H1 (cell line): ENCODE data around the gene ANAPC15. TPM values are rescaled to one million over a fixed set of nuclear protein-coding genes. Genes with fewer than 3 reads are reported as not detected.
A peak's percentile ranks its signal among the peaks of the same experiment; 100 is the strongest.

Experiments used
- CTCF ChIA-PET: fragments of 300-600 bp; sonication (Branson Sonifier 250); formaldehyde crosslinking; loops from one replicate; lab custom pipeline; 2021; ENCODE audit not compliant: partially characterized antibody; lab: Charles Lee
- POLR2A ChIA-PET: fragments of 300-600 bp; sonication (Branson Sonifier 250); formaldehyde crosslinking; loops from one replicate; lab custom pipeline; 2021; ENCODE audit warnings: inconsistent platforms; ENCODE audit not compliant: partially characterized antibody; lab: Charles Lee
- DNase-seq, 2 experiments: peaks; one replicate each; pipeline versions ENCODE4 v3.0.0 to v3.0.0-alpha.2; 2010 to 2022; ENCODE audit warnings: low spot score in 2 of 2, low read depth in 1 of 2, mixed read lengths in 1 of 2
- FAIRE-seq: peaks from 2 replicates; lab custom pipeline; 2011; peaks lifted over from hg19 to GRCh38; lab: Jason Lieb, UNC
- H2AFZ ChIP-seq: 2 replicates; pipeline ENCODE4 v1.8.1; 2012; ENCODE audit warnings: low read length, inconsistent platforms
- H2AK5ac ChIP-seq: 2 replicates; pipeline ENCODE4 v1.6.1; 2013; ENCODE audit warnings: low read depth, low read length
- H2BK120ac ChIP-seq: replicated peaks from 2 replicates; pipeline ENCODE3; 2013; ENCODE audit warnings: low read depth, low read length, inconsistent platforms
- H2BK12ac ChIP-seq: 2 replicates; pipeline ENCODE4 v1.6.1; 2013; ENCODE audit warnings: low read depth, low read length
- H2BK15ac ChIP-seq: 2 replicates; pipeline ENCODE4 v1.6.1; 2013; ENCODE audit warnings: low read length
- H2BK20ac ChIP-seq: 2 replicates; pipeline ENCODE4 v1.6.1; 2013; ENCODE audit warnings: low read length
- H2BK5ac ChIP-seq: 2 replicates; pipeline ENCODE4 v1.6.1; 2013; ENCODE audit warnings: low read depth, low read length
- H3K14ac ChIP-seq: 2 replicates; pipeline ENCODE4 v1.6.1; 2013; ENCODE audit warnings: inconsistent platforms; ENCODE audit not compliant: insufficient read length
- H3K18ac ChIP-seq: 2 replicates; pipeline ENCODE4 v1.6.1; 2013; ENCODE audit warnings: low read length; ENCODE audit errors: extremely low read depth
- H3K23ac ChIP-seq: 2 replicates; pipeline ENCODE4 v1.6.1; 2013; ENCODE audit warnings: inconsistent platforms; ENCODE audit not compliant: insufficient read length
- H3K23me2 ChIP-seq: 2 replicates; pipeline ENCODE4 v1.6.1; 2013; ENCODE audit warnings: low read depth, low read length
- H3K27ac ChIP-seq: 2 replicates; pipeline ENCODE4 v1.6.1; 2011; ENCODE audit warnings: low read depth, low read length, inconsistent platforms
- H3K27me3 ChIP-seq, 4 experiments: replicated peaks in 1 of 4; 1 replicate in 1 of 4; 2 replicates in 3 of 4; pipeline versions ENCODE4 v1.6.1 to v1.8.1; 2011 to 2013; ENCODE audit warnings: low read length in 3 of 4, mild to moderate bottlenecking in 3 of 4, inconsistent platforms in 2 of 4, mixed read lengths in 2 of 4, moderate library complexity in 1 of 4; ENCODE audit not compliant: control insufficient read depth in 3 of 4, insufficient read depth in 3 of 4; ENCODE audit errors: extremely low read depth in 1 of 4
- H3K36me3 ChIP-seq, 4 experiments: 2 replicates each; pipeline versions ENCODE4 v1.6.1 to v1.8.1; 2011 to 2013; ENCODE audit warnings: mild to moderate bottlenecking in 4 of 4, low read length in 3 of 4, moderate library complexity in 2 of 4, control low read depth in 1 of 4, inconsistent platforms in 1 of 4; ENCODE audit not compliant: insufficient read depth in 4 of 4, control insufficient read depth in 2 of 4
- H3K4ac ChIP-seq: replicated peaks from 2 replicates; pipeline ENCODE3; 2013; ENCODE audit warnings: low read length, low read depth, mixed read lengths, inconsistent platforms; ENCODE audit not compliant: insufficient read length
- H3K4me1 ChIP-seq, 4 experiments: replicated peaks in 1 of 4; 1 replicate in 1 of 4; 2 replicates in 3 of 4; pipeline versions ENCODE4 v1.6.1 to v1.8.1; 2011 to 2013; ENCODE audit warnings: low read length in 3 of 4, inconsistent platforms in 2 of 4, mixed read lengths in 1 of 4; ENCODE audit not compliant: insufficient read depth in 4 of 4, control insufficient read depth in 3 of 4
- H3K4me2 ChIP-seq, 2 experiments: 2 replicates each; pipeline versions ENCODE4 v1.6.1 to v1.8.1; 2011 to 2013; ENCODE audit warnings: low read depth in 2 of 2, low read length in 2 of 2, control low read depth in 1 of 2, inconsistent platforms in 1 of 2, mild to moderate bottlenecking in 1 of 2; ENCODE audit not compliant: insufficient read depth in 1 of 2
- H3K4me3 ChIP-seq, 4 experiments: fragments of 200-600, 300-600 bp in 1 of 4; sonication (generic), shearing (Covaris generic), sonication (Bioruptor Twin) in 1 of 4; 2 replicates each; pipeline versions ENCODE4 v1.5.1 to v1.8.1; 2011 to 2016; ENCODE audit warnings: low read length in 4 of 4, low read depth in 3 of 4, control low read depth in 2 of 4, inconsistent platforms in 2 of 4, mild to moderate bottlenecking in 2 of 4, mixed read lengths in 1 of 4, moderate library complexity in 1 of 4; ENCODE audit not compliant: insufficient read depth in 2 of 4; ENCODE audit errors: extremely low read depth in 1 of 4
- H3K56ac ChIP-seq: replicated peaks from 2 replicates; pipeline ENCODE3; 2013; ENCODE audit warnings: low read depth, mild to moderate bottlenecking, mixed read lengths, low read length, inconsistent platforms; ENCODE audit not compliant: insufficient read length
- H3K79me1 ChIP-seq: 2 replicates; pipeline ENCODE4 v1.6.1; 2013; ENCODE audit warnings: low read depth, low read length, control low read depth
- H3K79me2 ChIP-seq, 2 experiments: 2 replicates each; pipeline versions ENCODE4 v1.6.1 to v1.8.1; 2012 to 2013; ENCODE audit warnings: low read length in 2 of 2, mild to moderate bottlenecking in 2 of 2, inconsistent platforms in 1 of 2; ENCODE audit not compliant: insufficient read depth in 2 of 2, control insufficient read depth in 1 of 2
- H3K9ac ChIP-seq, 4 experiments: replicated peaks in 1 of 4; 1 replicate in 1 of 4; 2 replicates in 3 of 4; pipeline versions ENCODE4 v1.6.1 to v1.8.1; 2011 to 2013; ENCODE audit warnings: low read depth in 3 of 4, low read length in 3 of 4, control low read depth in 2 of 4, mild to moderate bottlenecking in 2 of 4, moderate library complexity in 2 of 4, inconsistent platforms in 1 of 4; ENCODE audit errors: extremely low read depth in 1 of 4
- H3K9me3 ChIP-seq, 2 experiments: 2 replicates each; pipeline versions ENCODE4 v1.6.1 to v1.8.1; 2012 to 2013; ENCODE audit warnings: mild to moderate bottlenecking in 2 of 2, moderate library complexity in 2 of 2, control low read depth in 1 of 2, inconsistent platforms in 1 of 2, low read depth in 1 of 2, low read length in 1 of 2, mixed read lengths in 1 of 2; ENCODE audit not compliant: insufficient read depth in 2 of 2
- H4K20me1 ChIP-seq, 2 experiments: replicated peaks in 1 of 2; 2 replicates each; pipeline versions ENCODE3 to v1.8.1; 2011 to 2013; ENCODE audit warnings: inconsistent platforms in 2 of 2, low read length in 2 of 2, mild to moderate bottlenecking in 1 of 2; ENCODE audit not compliant: insufficient read depth in 2 of 2, control insufficient read depth in 1 of 2
- H4K5ac ChIP-seq: 2 replicates; pipeline ENCODE4 v1.6.1; 2013; ENCODE audit warnings: low read length, low read depth, mixed read lengths, inconsistent platforms; ENCODE audit not compliant: insufficient read length
- H4K8ac ChIP-seq: 2 replicates; pipeline ENCODE4 v1.8.0; 2013; ENCODE audit warnings: mild to moderate bottlenecking, moderate library complexity, low read length, inconsistent platforms; ENCODE audit not compliant: insufficient read depth; ENCODE audit errors: extremely low read depth
- H4K91ac ChIP-seq: replicated peaks from 2 replicates; pipeline ENCODE3; 2013; ENCODE audit warnings: low read length, mixed read lengths, inconsistent platforms; ENCODE audit not compliant: insufficient read length
- JUND ChIP-seq: IDR thresholded peaks from 2 replicates; pipeline ENCODE4 v1.6.1; 2011; ENCODE audit warnings: mild to moderate bottlenecking, improper control_type of control experiment, low read length
- KDM1A ChIP-seq: fragments of 200-600, 300-600 bp; sonication (generic); IDR thresholded peaks from 2 replicates; pipeline ENCODE4 v1.7.1; 2016; ENCODE audit warnings: mild to moderate bottlenecking, low read length, borderline replicate concordance
- SAP30 ChIP-seq: fragments of 300-600 bp; sonication (generic); IDR thresholded peaks from 2 replicates; pipeline ENCODE4 v1.7.1; 2012; ENCODE audit warnings: low read length, moderate library complexity, mild to moderate bottlenecking, inconsistent platforms; ENCODE audit not compliant: insufficient read depth, insufficient replicate concordance
- TBP ChIP-seq: IDR thresholded peaks from 2 replicates; pipeline ENCODE4 v1.6.1; 2011; ENCODE audit warnings: low read depth, low read length, improper control_type of control experiment
- WGBS, 2 experiments: shearing (Covaris generic) in 1 of 2; methylation state at CpG; one replicate each; pipeline versions ENCODE4 v1.1.6 to v1.1.7; 2013 to 2015; ENCODE audit warnings: low lambda C conversion rate in 2 of 2, mixed read lengths in 2 of 2, inconsistent platforms in 1 of 2, low coverage in 1 of 2, missing lambda C conversion rate in 1 of 2; ENCODE audit not compliant: insufficient replicate concordance in 2 of 2, insufficient coverage in 1 of 2, insufficient read length in 1 of 2; ENCODE audit errors: extremely low coverage in 1 of 2, missing lambda C conversion rate in 1 of 2; 5-methylcytosine and 5-hydroxymethylcytosine counted together
- polyA plus RNA-seq, 7 experiments: library from polyadenylated mRNA; depleted of rRNA in 3 of 7; stranded (reverse) in 5 of 7; unstranded in 2 of 7; fragments of >200 nt in 5 of 7; fragments of 200-250 nt in 2 of 7; gene quantifications; 1 replicate in 5 of 7; 2 replicates in 1 of 7; 4 replicates in 1 of 7; pipeline versions ENCODE4 v1.2.1 to v1.2.3, GENCODE V29; 2011 to 2013; ENCODE audit warnings: missing spikeins in 2 of 7, mixed read lengths in 2 of 7
- total RNA-seq: library from RNA; stranded (reverse); fragmentation: NEBNext Ultra II Directional; extraction: Animal tissue kit (Norgen Biotek cat#: 25700); gene quantifications from 2 replicates; pipeline ENCODE4 v1.2.1, GENCODE V29; 2021

ANAPC15 gene
- total and polyA plus RNA-seq, 2 of the 8 experiments (the other 6 are each of a cell fraction or from before 2014, with no cell fraction given), result 66.2 to 74.9 TPM

DNA sequence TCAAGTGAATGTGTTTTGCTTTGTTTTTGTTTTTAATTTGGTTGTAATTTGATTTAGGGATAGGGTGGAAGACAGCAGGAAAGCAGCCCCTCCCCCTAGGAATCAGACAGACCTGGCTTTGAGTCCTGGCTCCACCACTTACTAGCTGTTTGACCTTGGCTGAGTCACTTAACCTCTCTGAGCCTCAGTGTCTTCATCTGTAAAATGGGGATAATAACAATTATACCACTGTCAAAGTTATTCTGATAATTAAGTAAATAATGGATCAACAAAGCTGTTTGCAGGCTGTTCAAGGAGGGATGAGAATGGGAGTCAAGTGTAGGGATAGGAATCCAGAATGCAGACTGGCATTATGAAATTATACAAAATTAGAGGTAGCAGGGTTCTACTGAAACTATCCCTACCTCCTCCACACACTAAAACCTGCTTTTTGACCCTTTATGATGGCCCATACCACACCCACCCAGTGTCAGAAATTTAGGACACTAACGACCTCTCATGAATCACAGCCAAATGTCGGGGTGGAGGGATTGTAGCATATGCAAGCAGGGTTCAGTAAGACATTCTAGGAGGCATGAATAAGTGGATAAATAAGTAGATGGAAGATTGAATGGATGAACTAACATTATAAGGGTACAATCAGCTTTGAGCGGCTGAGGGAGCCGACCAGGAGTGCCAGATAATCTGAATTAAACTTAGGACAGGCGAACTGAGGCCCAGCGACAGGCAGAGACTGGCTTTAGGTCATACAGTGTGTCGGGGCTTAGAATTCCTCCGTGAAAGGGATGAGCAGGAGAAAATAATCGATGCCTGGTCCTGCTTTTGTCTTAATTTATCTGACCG, 974 bp downstream of the ANAPC15 start:
- Histone ChIP-seq H3K18ac (no peak overlapping the region), H3K23ac (no peak overlapping the region), H3K9me3 (no peaks in the 10 kb centered on the region), H2BK20ac (no peak overlapping the region), H2BK5ac (peak overlapping the region; percentile 72), H3K14ac (no peak overlapping the region), H2AK5ac (peak overlapping the region; percentile 19; the same call in 1 of the 2 replicates), H3K79me1 (no peaks in the 10 kb centered on the region; the same call in 1 of the 2 replicates), H4K5ac (peak overlapping the region; percentile 24), H2BK120ac (no peak overlapping the region), H3K4me1 (peaks cover 0 to 4% (median 0%) of the 10 kb centered on the region in 4 experiments; a peak in 4 of 7 replicates), H3K4ac (no peak overlapping the region), H3K79me2 (no peaks in the 10 kb centered on the region), H2BK12ac (no peak overlapping the region), H4K20me1 (no peaks in the 10 kb centered on the region), H2AFZ (no peak overlapping the region), H3K9ac (peak overlapping the region; percentile 72 to 99 (median 91)), H3K56ac (peak overlapping the region; percentile 14), H3K4me2 (peak overlapping the region; percentile 76 to 82), H3K27ac (peak overlapping the region; percentile 77), H3K23me2 (peaks cover 4% of the 10 kb centered on the region), H4K91ac (no peak overlapping the region), H3K36me3 (peaks cover 0 to 2% (median 0%) of the 10 kb centered on the region in 4 experiments; a peak in 4 of 8 replicates), H4K8ac (peak overlapping the region; percentile 83; the same call in 1 of the 2 replicates), H3K4me3 (peak overlapping the region; percentile 78 to 94 (median 87)), H3K27me3 (peaks cover 0 to 6% (median 0%) of the 10 kb centered on the region in 4 experiments; a peak in 6 of 7 replicates), H2BK15ac (no peak overlapping the region)
- POLR2A ChIA-PET, result interaction anchor here (0.6 to 2.5 kb wide), 32 partner anchors 9 to 665 kb away, joined by 3 to 41 read pairs (median 5); partner anchors contain the start of genes INPPL1, LAMTOR1, LRRC51 and NUMA1
- no peak for FAIRE-seq
- TF ChIP-seq JUND (no peak), TBP (no peak), KDM1A (peak; percentile 75), SAP30 (peak; percentile 28)
- 19% methylated on average over 10 of the region's 10 CpGs; no CpG with 5 or more reads in 1 of the 2 experiments for WGBS, 2 experiments
- CTCF ChIA-PET, result interaction anchor here (1.1 to 2.0 kb wide), 3 partner anchors 72 to 126 kb away, joined by 4 to 8 read pairs (median 5); no protein-coding TSS in a partner anchor
- no peak for DNase-seq
